Loucy (cell line): Measurements from ENCODE around the gene FABP7.

ENCODE experiments used
- H2AFZ ChIP-seq: fragments of 200-600 bp; sonication (generic); 2 replicates; pipeline ENCODE4 v1.6.0; 2016; ENCODE audit warnings: antibody characterized with exemption, mild to moderate bottlenecking, low read length, moderate library complexity
- H3F3A ChIP-seq: fragments of 200-600 bp; 2 replicates; pipeline ENCODE4 v1.6.0; 2016; ENCODE audit warnings: antibody characterized with exemption, low read depth, mild to moderate bottlenecking
- H3K27me3 ChIP-seq: fragments of 200-600 bp; sonication (generic); 2 replicates; pipeline ENCODE4 v1.6.1; 2014; ENCODE audit warnings: low read length, mild to moderate bottlenecking; ENCODE audit not compliant: insufficient read depth, poor library complexity, severe bottlenecking
- H3K36me3 ChIP-seq: fragments of 200-600 bp; sonication (generic); 2 replicates; pipeline ENCODE4 v1.6.1; 2016; ENCODE audit warnings: low read length; ENCODE audit not compliant: insufficient read depth
- H3K4me1 ChIP-seq: fragments of 200-600 bp; sonication (generic); 2 replicates; pipeline ENCODE4 v1.5.1; 2014; ENCODE audit warnings: low read length, mild to moderate bottlenecking; ENCODE audit not compliant: insufficient read depth, poor library complexity, severe bottlenecking
- H3K4me2 ChIP-seq: fragments of 200-600 bp; sonication (generic); 2 replicates; pipeline ENCODE4 v1.6.0; 2014; ENCODE audit warnings: antibody characterized with exemption, low read length, low read depth, mild to moderate bottlenecking; ENCODE audit not compliant: poor library complexity, severe bottlenecking
- H3K4me3 ChIP-seq: fragments of 200-600 bp; sonication (generic); 2 replicates; pipeline ENCODE4 v1.5.1; 2014; ENCODE audit warnings: low read length, mild to moderate bottlenecking, mixed read lengths; ENCODE audit not compliant: poor library complexity, severe bottlenecking
- H3K79me2 ChIP-seq: fragments of 200-600 bp; sonication (generic); 2 replicates; pipeline ENCODE4 v1.6.1; 2014; ENCODE audit warnings: low read length; ENCODE audit not compliant: insufficient read depth
- H3K9ac ChIP-seq: fragments of 200-600 bp; sonication (generic); 2 replicates; pipeline ENCODE4 v1.6.0; 2014; ENCODE audit warnings: mild to moderate bottlenecking, low read depth, low read length, moderate library complexity; ENCODE audit not compliant: poor library complexity, severe bottlenecking
- H3K9me2 ChIP-seq: fragments of 200-600 bp; sonication (generic); replicated peaks from 2 replicates; pipeline ENCODE4 v1.6.1; 2016; ENCODE audit warnings: low read depth, low read length, mixed read lengths
- H3K9me3 ChIP-seq: fragments of 200-600 bp; sonication (generic); 2 replicates; pipeline ENCODE4 v1.6.1; 2014; ENCODE audit warnings: mild to moderate bottlenecking, antibody characterized with exemption, low read length, low read depth; ENCODE audit not compliant: insufficient read depth
- H4K20me1 ChIP-seq: fragments of 200-600 bp; sonication (generic); 2 replicates; pipeline ENCODE4 v1.6.0; 2014; ENCODE audit warnings: antibody characterized with exemption, low read length, mild to moderate bottlenecking; ENCODE audit not compliant: insufficient read depth, poor library complexity, severe bottlenecking
- CTCF ChIP-seq: fragments of 200-600 bp; sonication (generic); conservative IDR thresholded peaks from 2 replicates; pipeline ENCODE4 v1.5.1; 2014; ENCODE audit warnings: mild to moderate bottlenecking, antibody characterized with exemption, low read length
- EZH2phosphoT487 ChIP-seq: fragments of 200-600 bp; IDR thresholded peaks from 2 replicates; pipeline ENCODE4 v1.6.1; 2018; ENCODE audit warnings: antibody characterized with exemption, mild to moderate bottlenecking, moderate library complexity, borderline replicate concordance

FABP7 gene

GRCh38 chr6:122810189-122810588 is 30.7 kb downstream of the FABP7 start:
- Histone ChIP-seq H4K20me1 (no peaks in the 10 kb centered on the region), H3K27me3 (no peaks in the 10 kb centered on the region), H3K4me1 (no peaks in the 10 kb centered on the region), H2AFZ (no peak overlapping the region), H3K9me3 (no peaks in the 10 kb centered on the region), H3K4me3 (no peak overlapping the region), H3K79me2 (no peaks in the 10 kb centered on the region), H3F3A (no peaks in the 10 kb centered on the region), H3K36me3 (no peaks in the 10 kb centered on the region), H3K9ac (no peak overlapping the region), H3K4me2 (no peak overlapping the region), H3K9me2 (no peaks in the 10 kb centered on the region)
- TF ChIP-seq EZH2phosphoT487 = no peak
- TF ChIP-seq CTCF = no peak

- Histone ChIP-seq H3K79me2 (no peaks in the 10 kb centered on the region), H3K27me3 (no peaks in the 10 kb centered on the region), H3K36me3 (no peaks in the 10 kb centered on the region), H3K9me2 (no peaks in the 10 kb centered on the region), H3K9me3 (no peaks in the 10 kb centered on the region), H3F3A (no peaks in the 10 kb centered on the region), H4K20me1 (no peaks in the 10 kb centered on the region), H2AFZ (no peak overlapping the region), H3K9ac (no peak overlapping the region), H3K4me3 (no peak overlapping the region), H3K4me1 (no peaks in the 10 kb centered on the region), H3K4me2 (no peak overlapping the region)
- TF ChIP-seq CTCF = no peak
- TF ChIP-seq EZH2phosphoT487 = no peak
These were observed 37.8 kb downstream of the FABP7 start for GRCh38 chr6:122817358-122817757.

GRCh38 chr6:122817766-122818165 is 38.2 kb downstream of the FABP7 start:
- Histone ChIP-seq H3K9me2 (no peaks in the 10 kb centered on the region), H3K4me3 (no peak overlapping the region), H3K4me1 (no peaks in the 10 kb centered on the region), H3K27me3 (no peaks in the 10 kb centered on the region), H3F3A (no peaks in the 10 kb centered on the region), H3K4me2 (no peak overlapping the region), H3K9ac (no peak overlapping the region), H3K36me3 (no peaks in the 10 kb centered on the region), H4K20me1 (no peaks in the 10 kb centered on the region), H2AFZ (no peak overlapping the region), H3K79me2 (no peaks in the 10 kb centered on the region), H3K9me3 (no peaks in the 10 kb centered on the region)
- TF ChIP-seq CTCF (no peak), EZH2phosphoT487 (no peak)
